K562 (cell line): ENCODE data around the gene BACE2. TPM values are rescaled to one million over a fixed set of nuclear protein-coding genes. Genes with fewer than 3 reads are reported as not detected.

ENCODE experiments used
- ATAC-seq: fragments of 200-7000 bp; cut with Tn5 transposase; 3 replicates; pipeline ENCODE4 v1.9.1; 2020; ENCODE audit warnings: moderate library complexity
- BruUV-seq: library from RNA; stranded (reverse); fragments of 400-500 nt; replicated peaks from 2 replicates; lab custom pipeline; 2021; lab: Mats Ljungman, UMichigan
- CTCF ChIA-PET: fragments of 300-600 bp; formaldehyde crosslinking; extraction: SDS; loops from one replicate; lab custom pipeline; 2021; ENCODE audit warnings: low intra/inter-chr PET ratio; lab: Yijun Ruan, JAX
- POLR2A ChIA-PET: fragments of 300-600, 350-650 bp; sonication (Branson Sonifier 250); formaldehyde crosslinking; extraction: SDS; loops from one replicate; lab custom pipeline; 2021; ENCODE audit warnings: antibody characterized with exemption, inconsistent platforms; lab: Yijun Ruan, JAX
- DNase-seq, 4 experiments: peaks; one replicate each; pipeline versions ENCODE4 v3.0.0 to v3.0.0-alpha.2; 2011 to 2018; ENCODE audit warnings: low spot score in 3 of 4, mixed read lengths in 3 of 4; ENCODE audit errors: extremely low read depth in 1 of 4
- FAIRE-seq: peaks from 2 replicates; lab custom pipeline; 2011; peaks lifted over from hg19 to GRCh38; lab: Jason Lieb, UNC
- H2AFZ ChIP-seq: 2 replicates; pipeline ENCODE4 v1.6.0; 2011; ENCODE audit warnings: low read depth, low read length, control low read depth, inconsistent platforms
- H3K27ac ChIP-seq: fragments of 200-600 bp; 3 replicates; pipeline ENCODE4 v1.8.0; 2011; ENCODE audit warnings: low read depth, mild to moderate bottlenecking, control low read depth, inconsistent platforms, low read length, moderate library complexity, mixed read lengths; ENCODE audit errors: extremely low read depth
- H3K27me3 ChIP-seq, 2 experiments: fragments of 300-600 bp in 1 of 2; 2 replicates in 1 of 2; 3 replicates in 1 of 2; pipeline versions ENCODE4 v1.6.0 to v1.8.0; 2011; ENCODE audit warnings: inconsistent platforms in 2 of 2, low read length in 2 of 2, mild to moderate bottlenecking in 1 of 2, mixed read lengths in 1 of 2, moderate library complexity in 1 of 2; ENCODE audit not compliant: control insufficient read depth in 2 of 2, insufficient read depth in 2 of 2
- H3K36me3 ChIP-seq: fragments of 300-600 bp; 3 replicates; pipeline ENCODE4 v1.8.0; 2011; ENCODE audit warnings: mild to moderate bottlenecking, low read length, inconsistent platforms; ENCODE audit not compliant: control insufficient read depth, insufficient read depth
- H3K4me1 ChIP-seq, 2 experiments: fragments of 200-600 bp in 1 of 2; replicated peaks in 1 of 2; 2 replicates in 1 of 2; 3 replicates in 1 of 2; pipeline versions ENCODE4 v1.5.1 to v1.8.0; 2011; ENCODE audit warnings: inconsistent platforms in 2 of 2, low read length in 2 of 2, mild to moderate bottlenecking in 1 of 2, mixed read lengths in 1 of 2, moderate library complexity in 1 of 2; ENCODE audit not compliant: control insufficient read depth in 2 of 2, insufficient read depth in 2 of 2
- H3K4me2 ChIP-seq: 2 replicates; pipeline ENCODE4 v1.6.1; 2011; ENCODE audit warnings: low read length, control low read depth, inconsistent platforms, mixed read lengths; ENCODE audit not compliant: insufficient read depth
- H3K4me3 ChIP-seq: fragments of 200-600 bp; sonication (generic), shearing (Covaris generic); 2 replicates; pipeline ENCODE4 v1.5.1; 2016; ENCODE audit warnings: control low read depth, inconsistent platforms
- H3K79me2 ChIP-seq: fragments of 200-600 bp; 3 replicates; pipeline ENCODE4 v1.8.0; 2011; ENCODE audit warnings: low read length, inconsistent platforms; ENCODE audit not compliant: control insufficient read depth, insufficient read depth
- H3K9ac ChIP-seq, 2 experiments: 2 replicates each; pipeline versions ENCODE4 v1.6.0 to v1.6.1; 2011; ENCODE audit warnings: low read depth in 2 of 2, low read length in 2 of 2, control low read depth in 1 of 2, inconsistent platforms in 1 of 2, mild to moderate bottlenecking in 1 of 2, mixed read lengths in 1 of 2; ENCODE audit not compliant: insufficient read depth in 1 of 2
- H3K9me1 ChIP-seq: one replicate; pipeline ENCODE4 v1.6.0; 2011; ENCODE audit warnings: inconsistent platforms, mild to moderate bottlenecking, low read length, moderate library complexity; ENCODE audit not compliant: control insufficient read depth, insufficient read depth
- H3K9me3 ChIP-seq: replicated peaks from 2 replicates; pipeline ENCODE4 v1.5.1; 2011; ENCODE audit warnings: low read depth, low read length, inconsistent platforms; ENCODE audit not compliant: control insufficient read depth, insufficient read depth
- H4K20me1 ChIP-seq: replicated peaks from 2 replicates; pipeline ENCODE4 v1.6.1; 2011; ENCODE audit warnings: low read length, inconsistent platforms, mixed read lengths; ENCODE audit not compliant: control insufficient read depth, insufficient read depth
- CC2D1A ChIP-seq: fragments of 450-650 bp; IDR thresholded peaks from 2 replicates; pipeline ENCODE4 v1.6.1; 2017; ENCODE audit warnings: mild to moderate bottlenecking
- CREB5 ChIP-seq: fragments of 250-450 bp; sonication (Bioruptor Pico); IDR thresholded peaks from 2 replicates; pipeline ENCODE4 v1.5.0; 2020; ENCODE audit warnings: mild to moderate bottlenecking
- GABPB1 ChIP-seq: sonication (generic); formaldehyde crosslinking; IDR thresholded peaks from 2 replicates; pipeline ENCODE4 v1.8.0; 2022; ENCODE audit warnings: mild to moderate bottlenecking, missing genetic modification reagents
- HCFC1 ChIP-seq: IDR thresholded peaks from 2 replicates; pipeline ENCODE4 v1.6.1; 2012; ENCODE audit warnings: low read depth, low read length, improper control_type of control experiment
- NELFE ChIP-seq: IDR thresholded peaks from 2 replicates; pipeline ENCODE4 v1.6.1; 2011; ENCODE audit warnings: mild to moderate bottlenecking; ENCODE audit not compliant: insufficient read depth, insufficient read length
- NR2C2 ChIP-seq, 2 experiments: fragments of 200-800 bp in 1 of 2; sonication (Bioruptor generic) in 1 of 2; sonication (generic) in 1 of 2; formaldehyde crosslinking in 1 of 2; IDR thresholded peaks; 2 replicates each; pipeline versions ENCODE4 v1.6.1 to v1.8.0; 2016 to 2022; ENCODE audit warnings: mild to moderate bottlenecking in 1 of 2, missing compliant biosample characterization in 1 of 2, missing genetic modification characterization in 1 of 2, missing genetic modification reagents in 1 of 2
- OTX1 ChIP-seq: fragments of 450-650 bp; formaldehyde crosslinking; IDR thresholded peaks from 2 replicates; pipeline ENCODE4 v1.4.0; 2022; ENCODE audit warnings: mild to moderate bottlenecking
- POLR2A ChIP-seq: fragments of 450-650 bp; conservative IDR thresholded peaks from 2 replicates; pipeline ENCODE4 v1.6.1; 2016
- POLR3G ChIP-seq: IDR thresholded peaks from 2 replicates; pipeline ENCODE4 v1.6.1; 2011; ENCODE audit not compliant: insufficient read length, insufficient replicate concordance; ENCODE audit errors: extremely low read depth
- TBL1XR1 ChIP-seq, 2 experiments: IDR thresholded peaks; 2 replicates each; pipeline ENCODE4 v1.6.1; 2012; ENCODE audit warnings: improper control_type of control experiment in 2 of 2, low read length in 2 of 2, mild to moderate bottlenecking in 1 of 2
- TFAP4 ChIP-seq: sonication (generic); formaldehyde crosslinking; IDR thresholded peaks from 2 replicates; pipeline ENCODE4 v1.8.0; 2022; ENCODE audit warnings: missing genetic modification reagents, mild to moderate bottlenecking, moderate library complexity, borderline replicate concordance
- XRCC4 ChIP-seq: IDR thresholded peaks from one replicate; pipeline ENCODE4 v1.6.1; 2011; ENCODE audit not compliant: insufficient read depth, insufficient read length; ENCODE audit errors: extremely low read depth
- ZFPM2 ChIP-seq: fragments of 250-450 bp; sonication (Bioruptor Pico); IDR thresholded peaks from 2 replicates; pipeline ENCODE4 v1.5.1; 2022; ENCODE audit warnings: mild to moderate bottlenecking
- ZNF217 ChIP-seq: sonication (generic); formaldehyde crosslinking; IDR thresholded peaks from 2 replicates; pipeline ENCODE4 v1.8.0; 2022; ENCODE audit warnings: mild to moderate bottlenecking, missing genetic modification reagents
- ZNF263 ChIP-seq: sonication (generic); formaldehyde crosslinking; IDR thresholded peaks from 2 replicates; pipeline ENCODE4 v1.8.0; 2022; ENCODE audit warnings: mild to moderate bottlenecking, missing genetic modification reagents, borderline replicate concordance
- ZNF311 ChIP-seq: fragments of 250-450 bp; sonication (Bioruptor Pico); IDR thresholded peaks from 2 replicates; pipeline ENCODE4 v1.4.0; 2020; ENCODE audit warnings: mild to moderate bottlenecking, moderate library complexity
- ZNF449 ChIP-seq: fragments of 250-450 bp; sonication (Bioruptor Pico); IDR thresholded peaks from 2 replicates; pipeline ENCODE4 v1.8.0; 2022; ENCODE audit warnings: moderate library complexity, mild to moderate bottlenecking, inconsistent platforms
- ZNF699 ChIP-seq: fragments of 250-450 bp; sonication (Bioruptor Pico); IDR thresholded peaks from 2 replicates; pipeline ENCODE4 v1.8.0; 2021; ENCODE audit warnings: mild to moderate bottlenecking, moderate library complexity; ENCODE audit not compliant: insufficient replicate concordance
- ZZZ3 ChIP-seq: fragments of 450-650 bp; IDR thresholded peaks from 2 replicates; pipeline ENCODE4 v1.6.1; 2016; ENCODE audit warnings: antibody characterized with exemption, mild to moderate bottlenecking, moderate library complexity
- WGBS: fragments of 100-300 bp; shearing (Covaris generic); methylation state at CpG from one replicate; pipeline ENCODE4 v1.1.6; 2016; ENCODE audit warnings: low coverage, mixed read lengths; ENCODE audit not compliant: insufficient coverage; ENCODE audit errors: missing lambda C conversion rate; 5-methylcytosine and 5-hydroxymethylcytosine counted together
- in situ Hi-C: fragments of 300-500 bp; cut with MboI; formaldehyde crosslinking; loops from 4 replicates; pipeline ENCODE4 v1.15.0; 2018; ENCODE audit warnings: inconsistent platforms, mixed read lengths
- intact Hi-C: fragments of 100-400 bp; cut with micrococcal nuclease; formaldehyde crosslinking; loops from 2 replicates; pipeline ENCODE4 v1.14.2; 2022
- polyA plus RNA-seq, 8 experiments: library from polyadenylated mRNA; depleted of rRNA in 4 of 8; stranded (reverse) in 5 of 8; unstranded in 3 of 8; fragments of >200 nt; fragmentation: Nextera tagmentation in 2 of 8; fragmentation: Illumina TruSeq in 1 of 8; extraction: Ambion mirVana in 2 of 8; extraction: Trizol in 1 of 8; gene quantifications; 2 replicates each; pipeline versions ENCODE4 v1.2.1 to v1.2.3, GENCODE V29; 2011 to 2014; ENCODE audit warnings: inconsistent platforms in 1 of 8, missing spikeins in 1 of 8
- total RNA-seq, 7 experiments: library from RNA; depleted of rRNA in 6 of 7; stranded (reverse); fragments of >200 nt in 6 of 7; fragmentation: Illumina TruSeq in 2 of 7; extraction: Trizol in 2 of 7; gene quantifications; 2 replicates each; pipeline versions ENCODE4 v1.2.1 to v1.2.3, GENCODE V29; 2011 to 2021; ENCODE audit warnings: low replicate concordance in 1 of 7

The BACE2 gene
- total and polyA plus RNA-seq, 9 of the 15 experiments (the other 6 are each of a cell fraction or from before 2014, with no cell fraction given), result 0.05 to 0.24 (median 0.15) TPM; not detected in 2

GRCh38 chr21:41168391-41169257, 664 bp downstream of the BACE2 start (continued):
- TF ChIP-seq ZNF699 (CRISPR knock-in tag) (no peak), POLR2A (no peak), NR2C2 (CRISPR knock-in tag; IDR thresholded peaks at IDR 0.05) (no peak), NR2C2 (tag; IDR thresholded peaks at IDR 0.05) (no peak), ZNF311 (CRISPR knock-in tag) (no peak), POLR3G (no peak), HCFC1 (no peak), TFAP4 (CRISPR knock-in tag) (no peak)

- in situ Hi-C loops (no loop called here), intact Hi-C loops (no loop called here)
- Histone ChIP-seq H3K4me2 (no peak overlapping the region), H3K9ac (no peak overlapping the region), H3K9me3 (no peaks in the 10 kb centered on the region), H4K20me1 (no peaks in the 10 kb centered on the region), H3K9me1 (no peaks in the 10 kb centered on the region), H3K4me1 (peaks cover 0 to 16% of the 10 kb centered on the region in 2 experiments; a peak in 1 of 5 replicates), H3K4me3 (no peak overlapping the region), H3K27ac (no peak overlapping the region), H3K79me2 (no peaks in the 10 kb centered on the region), H3K27me3 (no peaks in the 10 kb centered on the region; a peak in 2 of 5 replicates), H2AFZ (no peak overlapping the region), H3K36me3 (no peaks in the 10 kb centered on the region)
- DNase-seq (no peak), ATAC-seq (no peak), FAIRE-seq (no peak)
- no TSS peak for BruUV-seq
- 5% methylated on average over 3 of the region's 3 CpGs for WGBS
- ChIA-PET CTCF (no interaction called here), POLR2A (no interaction called here)
- TF ChIP-seq NELFE, result no peak
- TF ChIP-seq XRCC4, result no peak
- TF ChIP-seq CC2D1A, result no peak
- TF ChIP-seq ZNF217, result no peak
- no peak for TF ChIP-seq ZFPM2
- TF ChIP-seq OTX1 (CRISPR knock-in tag), result no peak
- TF ChIP-seq CREB5 (CRISPR knock-in tag), result no peak
- TF ChIP-seq ZNF449 (CRISPR knock-in tag), result no peak
- TF ChIP-seq ZNF263 (CRISPR knock-in tag), result no peak
- TF ChIP-seq GABPB1, result no peak
- no peak for TF ChIP-seq ZZZ3
- TF ChIP-seq TBL1XR1 (IDR thresholded peaks at IDR 0.05; ENCODE audit: low read length in 2 of 2), result no peak
These were observed 1.3 kb downstream of the BACE2 start for GRCh38 chr21:41169258-41169576.
